Cardiac fibroblast (primary cell): ENCODE data around the gene R3HDM4.

Experiments used
- DNase-seq, 2 donors: peaks; one replicate each; pipeline versions ENCODE4 v3.0.0 to v3.0.0-alpha.2; 2010; ENCODE audit warnings: low read depth in 2 of 2
- H3K4me3 ChIP-seq, 2 donors: replicated peaks in 1 of 2; 1 replicate in 1 of 2; 2 replicates in 1 of 2; pipeline ENCODE4 v1.5.1; 2011; ENCODE audit warnings: low read depth in 2 of 2, low read length in 2 of 2, mild to moderate bottlenecking in 2 of 2, moderate library complexity in 1 of 2
- TF ChIP-seq, protein P1 (sequence below): IDR thresholded peaks from one replicate; pipeline ENCODE4 v1.5.1; 2011; ENCODE audit warnings: low read depth, mild to moderate bottlenecking, low read length, inconsistent platforms

Gene R3HDM4

GRCh38 chr19:936175-936546, 23.1 kb upstream of the R3HDM4 start:
- TF ChIP-seq, protein P1, sequence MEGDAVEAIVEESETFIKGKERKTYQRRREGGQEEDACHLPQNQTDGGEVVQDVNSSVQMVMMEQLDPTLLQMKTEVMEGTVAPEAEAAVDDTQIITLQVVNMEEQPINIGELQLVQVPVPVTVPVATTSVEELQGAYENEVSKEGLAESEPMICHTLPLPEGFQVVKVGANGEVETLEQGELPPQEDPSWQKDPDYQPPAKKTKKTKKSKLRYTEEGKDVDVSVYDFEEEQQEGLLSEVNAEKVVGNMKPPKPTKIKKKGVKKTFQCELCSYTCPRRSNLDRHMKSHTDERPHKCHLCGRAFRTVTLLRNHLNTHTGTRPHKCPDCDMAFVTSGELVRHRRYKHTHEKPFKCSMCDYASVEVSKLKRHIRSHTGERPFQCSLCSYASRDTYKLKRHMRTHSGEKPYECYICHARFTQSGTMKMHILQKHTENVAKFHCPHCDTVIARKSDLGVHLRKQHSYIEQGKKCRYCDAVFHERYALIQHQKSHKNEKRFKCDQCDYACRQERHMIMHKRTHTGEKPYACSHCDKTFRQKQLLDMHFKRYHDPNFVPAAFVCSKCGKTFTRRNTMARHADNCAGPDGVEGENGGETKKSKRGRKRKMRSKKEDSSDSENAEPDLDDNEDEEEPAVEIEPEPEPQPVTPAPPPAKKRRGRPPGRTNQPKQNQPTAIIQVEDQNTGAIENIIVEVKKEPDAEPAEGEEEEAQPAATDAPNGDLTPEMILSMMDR, result no peak
- no peak for DNase-seq
- no peak overlapping the region for H3K4me3 ChIP-seq

- TF ChIP-seq, protein P1, result peak; percentile 1
- DNase-seq, result peak; percentile 64 to 93
- no peak overlapping the region for H3K4me3 ChIP-seq
Measured at GRCh38 chr19:934865-935479, 22.0 kb upstream of the R3HDM4 start.

DNA sequence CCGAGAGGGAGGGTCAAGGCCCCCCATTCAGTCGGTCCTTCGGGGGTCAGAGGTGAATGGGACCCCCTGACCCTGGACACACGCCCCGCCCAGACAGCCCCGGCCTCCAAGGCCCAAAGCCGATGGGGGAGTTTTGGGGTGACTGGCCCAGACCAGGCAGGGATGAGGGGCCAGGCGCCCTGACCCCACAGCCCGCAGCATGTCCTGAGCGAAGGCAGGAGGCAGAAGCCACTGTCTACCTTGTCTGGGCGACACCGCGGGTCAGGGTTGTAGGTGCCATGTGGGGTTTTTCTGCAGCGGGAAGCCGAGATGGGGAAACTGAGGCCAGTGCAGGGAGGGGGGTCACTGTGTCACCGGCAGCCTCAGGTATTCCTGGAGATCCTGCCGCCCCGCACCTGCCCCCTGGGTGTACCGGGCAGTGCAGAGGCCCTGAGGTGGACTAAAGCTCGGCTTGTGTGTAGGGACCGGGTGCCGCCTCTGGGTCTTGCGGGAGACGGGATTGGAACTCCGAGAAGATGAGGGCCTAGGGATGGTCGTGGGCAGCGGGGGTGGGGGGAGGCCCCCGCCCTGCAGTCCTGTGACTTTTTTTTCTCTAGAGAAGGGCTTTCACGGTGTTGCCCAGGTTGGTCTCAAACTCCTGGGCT, 21.3 kb upstream of the R3HDM4 start:
- no peak for DNase-seq
- TF ChIP-seq, protein P1, result no peak
- H3K4me3 ChIP-seq, result no peak overlapping the region

GRCh38 chr19:933553-933882, 20.5 kb upstream of the R3HDM4 start:
- DNase-seq, result no peak
- H3K4me3 ChIP-seq, result peak overlapping the region in 1 of 2 donors; percentile 18
- TF ChIP-seq, protein P1, result no peak

DNA sequence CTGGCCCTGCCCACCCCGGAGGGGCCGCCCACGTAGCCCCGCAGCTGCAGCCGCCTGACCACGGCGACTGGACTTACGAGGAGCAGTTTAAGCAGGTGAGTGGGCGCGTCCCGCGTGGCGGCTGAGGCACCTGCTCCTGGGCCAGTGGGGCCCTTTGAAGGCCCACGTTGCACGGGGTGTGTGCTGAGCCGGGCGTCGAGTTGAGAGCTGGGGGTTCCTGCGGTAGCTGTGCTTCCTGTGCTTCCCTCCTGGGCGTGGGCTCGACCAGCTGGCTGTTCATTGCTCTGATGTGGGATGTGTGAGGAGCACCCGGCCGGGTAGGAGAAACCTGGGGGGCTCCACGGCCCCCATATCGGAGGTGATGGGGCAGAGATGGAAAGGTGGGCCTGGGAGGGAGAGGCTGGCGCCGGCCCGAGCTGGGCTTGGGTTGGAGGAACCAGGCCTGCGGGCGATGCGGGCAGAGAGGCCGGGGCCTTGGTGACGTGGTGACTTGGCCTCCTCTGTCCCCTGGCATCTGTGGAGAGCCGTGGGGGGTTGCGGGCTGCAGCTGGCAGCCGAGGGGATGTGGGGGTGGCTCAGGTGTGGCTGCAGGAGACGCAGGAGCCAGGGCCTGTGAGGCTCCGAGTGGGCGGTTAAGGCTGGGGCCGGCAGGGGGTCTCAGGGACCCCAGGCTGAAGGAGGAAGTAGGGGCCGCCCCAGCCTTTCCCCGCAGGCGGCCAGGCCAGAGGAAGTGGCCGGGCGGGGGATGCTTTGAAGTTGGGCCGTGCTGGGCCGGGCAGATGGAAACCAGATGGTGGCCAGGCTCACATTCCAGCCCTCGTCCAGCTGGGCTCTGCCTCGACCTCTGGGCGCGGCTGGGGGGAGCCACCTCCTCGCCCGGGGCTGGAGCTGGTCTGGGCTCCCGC, 19.9 kb upstream of the R3HDM4 start:
- DNase-seq, result peak; percentile 93
- H3K4me3 ChIP-seq, result peak overlapping the region in 1 of 2 donors; percentile 18
- TF ChIP-seq, protein P1, result no peak

DNA sequence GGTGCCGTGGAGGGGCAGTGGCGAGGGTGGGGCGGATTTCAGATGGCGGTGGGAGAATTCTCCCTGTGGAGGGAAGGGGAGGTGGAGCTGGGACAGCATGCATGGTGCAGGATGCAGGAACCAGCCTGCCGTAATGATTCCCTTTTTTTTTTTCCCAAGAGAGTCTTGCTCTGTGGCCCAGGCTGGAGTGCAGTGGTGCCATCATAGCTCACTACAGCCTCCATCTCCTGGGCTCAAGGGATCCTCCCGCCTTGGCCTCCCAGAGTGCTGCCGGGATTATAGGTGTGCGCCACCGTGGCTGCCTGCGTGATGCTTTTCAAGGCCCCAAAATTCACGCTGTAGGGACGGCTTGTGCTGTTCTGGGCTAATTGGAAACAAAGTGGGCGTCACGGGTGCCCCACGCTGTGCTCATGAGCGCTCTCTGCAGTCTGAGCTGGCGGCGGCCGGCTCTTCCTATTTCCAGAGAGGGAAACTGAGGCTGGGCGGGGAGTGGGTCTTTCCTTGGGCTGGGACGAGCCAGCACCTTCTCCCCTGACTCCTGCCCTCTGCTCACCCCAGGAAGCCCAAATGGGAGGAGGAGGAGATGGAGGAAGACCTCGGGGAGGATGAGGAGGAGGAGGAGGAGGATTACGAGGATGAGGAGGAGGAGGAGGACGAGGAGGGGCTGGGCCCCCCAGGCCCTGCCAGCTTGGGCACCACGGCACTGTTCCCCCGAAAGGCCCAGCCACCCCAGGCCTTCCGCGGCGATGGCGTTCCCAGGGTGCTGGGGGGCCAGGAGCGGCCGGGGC, 19.0 kb upstream of the R3HDM4 start:
- H3K4me3 ChIP-seq, result no peak overlapping the region
- TF ChIP-seq, protein P1, result no peak
- DNase-seq, result no peak
